Chondrocyte (in vitro differentiated cells): ENCODE data around the gene ADGRB2. TPM values are rescaled to one million over a fixed set of nuclear protein-coding genes. Genes with fewer than 3 reads are reported as not detected.

Source experiments
- DNase-seq: peaks from one replicate; pipeline ENCODE4 v3.0.0; 2021; ENCODE audit warnings: mixed read lengths, low spot score
- H3K27ac Mint-ChIP-seq: one replicate; pipeline ENCODE4 v1.8.0; 2021; ENCODE audit warnings: mild to moderate bottlenecking, moderate library complexity, mixed read lengths; ENCODE audit not compliant: unreplicated experiment
- H3K27me3 Mint-ChIP-seq: 2 replicates; pipeline ENCODE4 v1.8.0; 2021; ENCODE audit warnings: low read depth, mixed read lengths
- H3K36me3 Mint-ChIP-seq: 2 replicates; pipeline ENCODE4 v1.8.0; 2021; ENCODE audit warnings: low read depth, mixed read lengths
- H3K4me1 Mint-ChIP-seq: 2 replicates; pipeline ENCODE4 v1.8.0; 2021; ENCODE audit warnings: low read depth, mild to moderate bottlenecking, mixed read lengths
- H3K4me3 Mint-ChIP-seq: one replicate; pipeline ENCODE4 v1.8.0; 2021; ENCODE audit warnings: mild to moderate bottlenecking, moderate library complexity, mixed read lengths; ENCODE audit not compliant: unreplicated experiment
- H3K9me3 Mint-ChIP-seq: 2 replicates; pipeline ENCODE4 v1.8.0; 2021; ENCODE audit warnings: low read depth, mixed read lengths
- microRNA-seq: library from miRNA; unstranded; fragments of <30 nt; microRNA quantifications from one replicate; pipeline ENCODE4 v1.2.0, GENCODE V29; 2020; ENCODE audit warnings: borderline number of aligned reads
- total RNA-seq: library from RNA; stranded (reverse); gene quantifications from 3 replicates; pipeline ENCODE4 v1.2.1, GENCODE V29; 2021
- TF ChIP-seq, protein P1 (sequence below): fragments of 200-600 bp; sonication (generic); IDR thresholded peaks from 2 replicates; pipeline ENCODE4 v1.5.0; 2021; ENCODE audit warnings: antibody characterized with exemption, mild to moderate bottlenecking, moderate library complexity

The ADGRB2 gene
- total RNA-seq, 1 donor from 2014 or later, result 11.9 TPM

DNA sequence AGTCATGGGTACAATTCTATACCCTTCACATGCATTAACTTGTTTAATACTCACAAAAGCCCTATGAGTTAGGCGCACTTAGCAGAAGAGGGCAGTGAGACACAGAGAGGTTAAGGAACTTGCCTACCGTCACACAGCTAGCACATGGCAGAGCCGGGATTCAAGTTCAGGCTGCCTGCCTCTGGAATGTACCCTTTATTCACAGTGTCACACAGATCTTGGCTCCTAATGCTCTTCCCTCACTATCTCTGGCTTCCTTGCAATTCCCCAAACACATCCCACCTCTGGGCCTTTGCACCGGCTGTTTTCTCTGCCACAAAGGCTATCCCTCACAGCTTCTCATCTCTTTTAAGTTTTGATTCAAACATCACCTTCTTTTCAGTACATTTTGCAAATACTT, 85.5 kb downstream of the ADGRB2 start:
- Mint-ChIP-seq H3K4me1 (peaks cover 21% of the 10 kb centered on the region), H3K4me3 (no peak overlapping the region)
- TF ChIP-seq, protein P1, sequence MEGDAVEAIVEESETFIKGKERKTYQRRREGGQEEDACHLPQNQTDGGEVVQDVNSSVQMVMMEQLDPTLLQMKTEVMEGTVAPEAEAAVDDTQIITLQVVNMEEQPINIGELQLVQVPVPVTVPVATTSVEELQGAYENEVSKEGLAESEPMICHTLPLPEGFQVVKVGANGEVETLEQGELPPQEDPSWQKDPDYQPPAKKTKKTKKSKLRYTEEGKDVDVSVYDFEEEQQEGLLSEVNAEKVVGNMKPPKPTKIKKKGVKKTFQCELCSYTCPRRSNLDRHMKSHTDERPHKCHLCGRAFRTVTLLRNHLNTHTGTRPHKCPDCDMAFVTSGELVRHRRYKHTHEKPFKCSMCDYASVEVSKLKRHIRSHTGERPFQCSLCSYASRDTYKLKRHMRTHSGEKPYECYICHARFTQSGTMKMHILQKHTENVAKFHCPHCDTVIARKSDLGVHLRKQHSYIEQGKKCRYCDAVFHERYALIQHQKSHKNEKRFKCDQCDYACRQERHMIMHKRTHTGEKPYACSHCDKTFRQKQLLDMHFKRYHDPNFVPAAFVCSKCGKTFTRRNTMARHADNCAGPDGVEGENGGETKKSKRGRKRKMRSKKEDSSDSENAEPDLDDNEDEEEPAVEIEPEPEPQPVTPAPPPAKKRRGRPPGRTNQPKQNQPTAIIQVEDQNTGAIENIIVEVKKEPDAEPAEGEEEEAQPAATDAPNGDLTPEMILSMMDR, result no peak

DNA sequence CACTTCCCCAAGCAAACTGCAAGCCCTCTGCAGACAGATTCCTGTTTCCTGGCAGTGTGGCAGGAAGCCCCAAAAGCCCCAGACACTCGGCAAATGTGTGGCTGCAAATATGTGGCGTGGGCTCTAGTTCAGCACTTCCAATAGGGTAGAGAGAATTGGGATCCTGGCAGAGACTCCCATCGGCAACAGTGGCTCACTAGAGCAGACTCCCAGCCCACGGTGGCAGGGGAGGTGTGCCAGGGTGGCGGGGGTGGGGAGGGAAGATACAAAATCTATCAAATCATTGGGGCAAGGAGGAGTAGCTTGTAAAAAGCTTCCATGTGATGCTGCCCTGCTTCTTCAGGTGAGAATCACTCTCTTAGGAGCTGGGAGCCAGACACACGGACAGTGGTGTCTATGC, 86.2 kb downstream of the ADGRB2 start:
- Mint-ChIP-seq H3K36me3 (peaks cover 20% of the 10 kb centered on the region), H3K4me1 (peaks cover 21% of the 10 kb centered on the region), H3K27ac (no peak overlapping the region), H3K9me3 (no peaks in the 10 kb centered on the region), H3K27me3 (no peaks in the 10 kb centered on the region), H3K4me3 (no peak overlapping the region)
- TF ChIP-seq, protein P1, result no peak
- DNase-seq, result no peak

More for the DNA sequence above, 85.5 kb downstream of the ADGRB2 start:
- H3K9me3 Mint-ChIP-seq, result no peaks in the 10 kb centered on the region
- H3K27me3 Mint-ChIP-seq, result no peaks in the 10 kb centered on the region
- H3K36me3 Mint-ChIP-seq, result peaks cover 18% of the 10 kb centered on the region
- DNase-seq, result no peak
- H3K27ac Mint-ChIP-seq, result no peak overlapping the region

DNA sequence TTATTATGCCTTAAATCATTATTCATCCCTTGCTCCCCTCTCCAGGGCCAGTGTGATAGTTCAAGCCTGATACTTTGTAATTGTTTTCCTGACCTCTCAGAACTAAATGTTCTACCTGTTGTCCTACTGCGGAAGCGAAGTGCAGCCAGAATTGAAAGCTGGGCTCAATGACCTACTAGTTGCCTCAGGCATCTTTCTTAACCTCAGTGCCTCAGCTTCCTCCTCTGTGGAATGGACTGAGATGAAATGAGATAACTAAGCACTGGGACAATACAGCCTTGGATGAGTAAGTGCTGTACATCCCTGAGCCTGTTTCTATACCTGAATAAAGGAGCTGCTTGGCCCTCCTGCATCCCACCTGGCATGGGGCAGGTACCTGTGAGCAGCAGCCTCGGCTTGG, 86.7 kb downstream of the ADGRB2 start:
- H3K36me3 Mint-ChIP-seq, result peaks cover 20% of the 10 kb centered on the region
- H3K4me1 Mint-ChIP-seq, result peaks cover 17% of the 10 kb centered on the region
- H3K27me3 Mint-ChIP-seq, result no peaks in the 10 kb centered on the region
- no peaks in the 10 kb centered on the region for H3K9me3 Mint-ChIP-seq
- TF ChIP-seq, protein P1, result no peak
- no peak overlapping the region for H3K4me3 Mint-ChIP-seq
- no peak overlapping the region for H3K27ac Mint-ChIP-seq
- no peak for DNase-seq

Small RNA genes within 50 kb of the gene (microRNA-seq; reads per million reads assigned to microRNA genes)
- not detected for gene MIR4254

Other genes with a start within 250 kb of the ADGRB2 start
- 4.7 to 154 TPM (median 147 TPM) in 3 replicates for gene TINAGL1, start 187.8 kb downstream of the ADGRB2 start, total RNA-seq
- 0.21 to 0.45 TPM in 2 of 3 replicates, not detected in the other for gene HCRTR1, start 146.7 kb downstream of the ADGRB2 start, total RNA-seq
- gene PEF1, start 119.5 kb downstream of the ADGRB2 start, total RNA-seq, result 48.6 to 53.0 TPM (median 52.0 TPM) in 3 replicates
- gene COL16A1, start 60.3 kb downstream of the ADGRB2 start, total RNA-seq, result 230 to 272 TPM (median 262 TPM) in 3 replicates
- 0.46 to 7.3 TPM (median 5.2 TPM) in 3 replicates for gene SPOCD1, start 51.7 kb upstream of the ADGRB2 start, total RNA-seq
- 155 to 204 TPM (median 197 TPM) in 3 replicates for gene PTP4A2, start 174.0 kb upstream of the ADGRB2 start, total RNA-seq
- gene KHDRBS1, start 249.5 kb upstream of the ADGRB2 start, total RNA-seq, result 90.5 to 136 TPM (median 95.1 TPM) in 3 replicates